GM19324 (cell line): Measurements from ENCODE around the gene DEPDC1.
A peak's percentile ranks its signal among the peaks of the same experiment; 100 is the strongest.
"Not testable (repeated sequence)": the region's sequence is repeated elsewhere in the genome, so short reads cannot be mapped to it uniquely, and the experiment has no call there.

Experiments
- ATAC-seq: cut with Tn5 transposase; IDR thresholded peaks from one replicate; pipeline ENCODE4 v1.9.1; 2021; ENCODE audit warnings: mild to moderate bottlenecking, moderate library complexity; ENCODE audit not compliant: unreplicated experiment, low FRiP score

DEPDC1 gene

GRCh38 chr1:68478662-68479061, 18.2 kb downstream of the DEPDC1 start:
- no peak for ATAC-seq

- not testable (repeated sequence) for ATAC-seq
Measured at GRCh38 chr1:68476626-68477025, 20.3 kb downstream of the DEPDC1 start.

DNA sequence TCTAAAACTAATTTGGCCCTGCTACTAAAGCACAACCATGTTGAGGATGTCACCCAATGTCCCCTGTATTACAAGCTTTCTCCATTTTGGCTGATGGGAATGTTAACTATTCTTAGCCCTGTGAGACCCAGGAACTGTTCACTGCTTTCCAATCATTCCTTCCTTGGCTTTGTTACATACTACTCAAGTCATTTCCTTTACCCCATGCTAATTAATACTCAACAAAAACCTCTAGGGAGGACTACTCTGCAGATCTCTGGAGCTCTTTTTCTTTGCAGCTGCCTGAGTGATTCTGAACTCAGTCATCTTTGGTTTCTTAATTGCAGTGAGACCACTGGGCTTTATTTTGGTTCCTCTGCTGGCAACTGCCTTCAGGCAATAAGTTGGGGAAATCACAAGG, 23.8 kb downstream of the DEPDC1 start:
- no peak for ATAC-seq

DNA sequence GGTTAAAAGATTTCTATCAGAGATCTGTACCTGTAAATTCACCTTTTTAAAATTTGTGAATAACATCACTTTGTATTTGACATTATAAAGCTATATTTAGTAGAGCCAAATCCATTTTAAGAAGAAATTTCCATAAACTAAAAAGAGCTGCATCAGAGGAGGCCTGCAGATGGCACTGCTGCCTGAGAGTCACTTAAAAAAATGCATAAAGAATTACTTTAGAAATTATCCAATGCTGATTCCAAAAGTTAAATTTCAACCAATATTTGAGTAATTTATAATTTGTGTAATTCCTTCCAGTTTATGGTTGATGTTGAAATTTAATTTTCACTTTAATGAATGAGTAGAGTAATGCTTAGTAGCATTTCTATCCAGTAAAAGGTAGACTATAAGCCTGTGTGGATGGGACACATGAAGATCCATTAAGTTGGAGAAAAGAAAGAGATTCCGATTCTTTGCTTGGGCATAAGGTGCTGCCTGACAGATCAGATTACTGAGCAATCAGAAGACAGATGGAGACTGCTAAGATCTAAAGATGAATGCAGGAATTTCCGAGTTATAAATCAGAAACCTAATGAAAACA, 26.4 kb downstream of the DEPDC1 start:
- ATAC-seq = no peak

DNA sequence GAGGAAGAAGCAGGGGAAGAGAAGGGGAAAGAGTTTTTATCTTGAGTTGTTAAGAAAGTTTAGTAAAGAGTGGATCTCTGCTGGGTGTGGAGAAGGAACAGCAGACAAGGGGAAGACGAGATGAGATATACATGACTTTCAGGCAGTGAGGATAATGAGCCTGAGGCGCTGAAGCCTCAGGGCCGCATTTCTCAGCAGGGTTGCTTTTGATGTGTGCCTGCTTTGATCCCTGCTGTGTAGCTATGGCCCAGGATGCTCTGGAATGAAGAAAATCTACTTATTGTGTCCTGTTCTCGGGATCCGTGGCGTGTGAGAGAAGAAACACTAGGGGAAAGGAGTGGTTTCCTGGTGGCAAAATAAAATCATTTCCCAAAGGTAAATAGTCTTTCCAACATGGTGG, 32.0 kb downstream of the DEPDC1 start:
- no peak for ATAC-seq

DNA sequence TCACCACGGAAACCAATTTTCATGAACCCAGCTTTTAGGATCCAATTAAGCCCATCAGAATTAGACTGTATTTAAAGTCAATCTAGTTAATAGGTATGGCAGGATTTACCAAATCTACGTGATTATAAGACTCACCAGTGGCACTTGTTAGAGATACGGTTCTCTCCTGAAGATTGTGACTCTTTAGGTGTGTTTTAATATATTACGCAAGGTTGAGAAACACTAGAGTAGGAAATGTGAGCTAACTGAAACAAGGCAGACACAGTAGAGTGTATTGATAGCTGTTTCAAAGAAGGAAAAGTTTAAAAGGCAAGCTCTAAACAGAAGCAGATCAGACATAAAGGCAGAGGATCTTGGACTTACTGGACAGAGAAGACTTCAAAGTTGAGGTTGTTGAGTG, 35.9 kb downstream of the DEPDC1 start:
- no peak for ATAC-seq

DNA sequence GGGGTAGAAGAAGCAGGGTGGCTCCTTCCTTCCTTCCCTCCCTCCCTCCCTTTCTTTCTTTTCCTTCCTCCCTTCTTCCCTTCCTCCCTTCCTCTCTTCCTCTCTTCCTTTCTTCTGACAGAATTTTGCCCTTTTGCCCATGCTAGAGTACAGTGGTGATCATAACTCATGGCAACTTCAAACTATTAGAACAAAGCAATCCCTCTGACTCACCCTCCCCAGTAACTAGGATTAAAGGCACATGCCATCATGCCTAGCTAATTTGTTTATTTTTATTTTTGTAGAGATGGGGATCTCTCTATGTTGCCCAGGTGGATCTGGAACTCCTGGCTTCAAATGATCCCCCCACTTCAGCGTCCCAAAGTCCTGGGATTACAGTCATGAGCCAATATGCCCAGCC, 37.1 kb downstream of the DEPDC1 start:
- ATAC-seq = no peak

- ATAC-seq = no peak
Measured at GRCh38 chr1:68459091-68459490, 37.8 kb downstream of the DEPDC1 start.

DNA sequence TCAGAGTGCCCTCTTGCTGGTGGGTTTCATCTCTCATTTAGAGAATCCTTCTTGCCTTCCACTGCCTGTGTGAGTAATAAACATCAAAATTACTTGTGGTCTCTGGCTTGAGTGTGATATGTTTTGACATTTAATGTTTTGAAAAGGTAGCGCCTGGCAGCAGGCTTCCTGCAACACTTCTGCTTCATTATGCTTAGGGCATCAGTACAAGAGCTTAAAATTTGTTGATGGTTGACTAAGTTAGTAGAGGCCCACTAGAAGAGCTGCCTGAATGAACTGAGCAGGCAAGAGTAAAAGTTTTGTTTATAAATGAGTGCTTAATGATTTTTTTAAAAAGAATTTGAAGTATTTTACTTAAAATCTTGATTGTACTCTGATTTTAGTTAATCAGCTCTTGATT, 40.7 kb downstream of the DEPDC1 start:
- ATAC-seq = no peak

GRCh38 chr1:68454534-68454933, 42.3 kb downstream of the DEPDC1 start:
- ATAC-seq = no peak

GRCh38 chr1:68453060-68453670, 43.7 kb downstream of the DEPDC1 start:
- ATAC-seq = no peak

DNA sequence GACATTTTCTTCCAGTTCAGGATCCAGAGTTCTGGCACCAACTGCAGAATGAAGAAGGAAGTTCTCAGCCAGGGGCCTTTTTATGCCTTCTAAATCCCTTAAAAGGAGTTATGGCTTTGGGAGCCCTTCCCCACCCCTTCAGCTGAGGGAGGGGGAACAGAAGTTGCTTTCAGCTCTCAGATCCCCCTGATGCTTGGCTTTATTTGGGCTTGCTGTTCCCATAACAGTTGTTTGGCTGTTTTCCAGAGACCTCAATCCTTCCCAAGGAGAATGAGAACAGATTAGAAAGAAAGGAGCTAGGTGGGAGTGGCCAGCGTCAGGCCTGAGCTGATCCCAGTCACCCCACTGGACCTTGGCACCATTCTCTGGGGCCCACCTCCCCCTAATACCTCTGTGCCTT, 47.0 kb downstream of the DEPDC1 start, which contains the start of gene RPE65:
Gene RPE65, minus strand, starts transcription at position 54 of the 400 bp plus-strand sequence. Its CDS starts 49 bp downstream, at position 5.
- no peak for ATAC-seq

DNA sequence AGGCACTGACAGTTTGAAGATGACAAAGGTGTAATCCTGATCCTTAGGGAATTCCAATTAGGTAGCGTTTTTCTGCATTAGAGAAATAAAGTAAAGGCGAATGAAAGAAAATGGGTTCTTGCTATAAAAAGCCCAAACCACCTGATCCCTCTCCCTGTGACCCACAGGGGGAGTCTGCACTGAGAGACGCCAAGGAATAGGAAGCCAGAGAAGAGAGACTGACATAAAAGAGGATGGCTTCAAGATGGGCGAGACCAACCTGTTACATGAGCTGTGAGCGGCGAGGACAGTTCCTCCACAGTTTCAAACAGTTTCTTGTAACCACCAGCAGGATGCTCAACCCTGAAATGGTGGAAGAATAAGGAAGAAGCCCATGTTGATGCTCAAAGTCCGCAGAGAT, 48.5 kb downstream of the DEPDC1 start:
- no peak for ATAC-seq

GRCh38 chr1:68445709-68446108, 51.2 kb downstream of the DEPDC1 start:
- ATAC-seq = no peak

GRCh38 chr1:68442822-68443556, 53.9 kb downstream of the DEPDC1 start:
- peak; percentile 75 for ATAC-seq

GRCh38 chr1:68442006-68442405, 54.9 kb downstream of the DEPDC1 start:
- ATAC-seq = no peak

DNA sequence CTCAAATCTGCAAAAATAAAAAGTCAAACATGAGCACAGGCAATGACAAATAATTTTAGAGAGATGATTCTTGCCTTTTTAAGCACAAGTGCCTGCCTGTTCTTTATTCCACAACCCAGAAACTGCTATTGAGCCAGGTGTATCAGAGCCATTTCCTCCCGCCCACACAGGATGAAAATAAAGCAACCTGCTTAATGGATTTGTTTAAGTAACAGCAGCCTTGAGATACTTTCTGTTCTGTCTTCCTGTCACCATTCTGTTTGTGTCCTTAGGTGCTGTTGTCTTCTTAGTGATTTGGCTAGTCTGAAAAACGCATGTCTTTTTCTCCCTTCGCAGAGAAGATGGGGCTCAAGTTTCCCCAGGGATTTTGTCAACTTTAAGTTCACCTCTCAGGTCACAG, 58.6 kb downstream of the DEPDC1 start:
- ATAC-seq = no peak

DNA sequence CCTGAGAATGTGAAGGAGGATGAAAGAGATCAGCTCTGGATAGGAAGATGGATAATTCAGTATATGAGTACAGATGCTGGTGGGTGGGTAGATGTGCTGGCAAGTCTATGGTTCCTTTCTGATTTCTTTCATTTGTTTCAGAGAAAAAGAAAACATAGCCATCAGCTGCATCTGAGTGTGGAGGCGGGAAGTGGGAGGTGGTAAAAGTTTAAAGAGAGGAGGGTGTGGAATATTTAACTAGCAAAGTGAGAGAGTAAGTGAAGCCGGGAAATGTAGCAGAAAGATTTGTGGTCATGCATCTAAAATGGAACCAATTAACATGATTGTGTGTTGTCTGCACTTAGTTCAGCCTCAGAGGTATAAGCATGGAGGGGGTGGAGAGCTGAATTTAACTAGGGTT, 63.5 kb downstream of the DEPDC1 start:
- ATAC-seq = no peak

DNA sequence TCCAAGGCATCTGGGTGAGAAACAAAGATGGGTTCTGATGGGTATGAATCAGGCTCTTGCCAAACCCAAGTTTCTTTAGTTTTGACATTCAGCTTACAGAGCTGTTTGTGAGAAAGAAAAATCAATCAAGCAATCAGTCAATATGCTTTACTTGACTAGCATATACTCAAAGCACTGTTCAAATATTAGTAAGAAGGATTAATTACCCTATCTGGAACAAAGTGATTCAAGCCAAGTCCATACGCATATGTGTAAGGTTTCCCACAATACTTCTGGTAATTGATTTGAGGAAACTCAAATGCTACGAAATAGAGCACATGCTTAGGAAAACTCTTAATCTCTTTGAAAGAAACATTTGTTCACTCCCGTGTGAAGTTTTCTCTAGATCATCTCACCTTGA, 65.8 kb downstream of the DEPDC1 start:
- ATAC-seq = no peak

GRCh38 chr1:68429233-68429808, 67.6 kb downstream of the DEPDC1 start:
- no peak for ATAC-seq

DNA sequence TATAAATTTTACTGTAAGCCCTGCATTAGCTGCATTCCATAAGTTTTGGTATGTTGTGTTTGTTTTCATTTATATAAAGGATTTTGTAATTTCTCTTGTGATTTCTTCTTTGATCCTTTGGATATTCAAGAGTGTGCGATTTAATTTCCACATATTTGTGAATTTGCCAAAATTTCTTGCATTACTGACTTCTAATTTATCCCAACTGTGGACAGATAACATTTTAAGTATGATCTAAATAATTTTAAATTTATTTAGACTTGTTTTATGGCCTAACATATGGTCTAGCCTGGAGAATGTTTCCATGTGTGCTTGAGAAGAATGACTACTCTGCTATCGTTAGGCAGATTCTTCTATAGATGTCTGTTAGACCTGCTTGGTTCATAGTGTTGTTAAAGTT, 70.3 kb downstream of the DEPDC1 start:
- ATAC-seq = no peak
